GM19238 (cell line): ENCODE measurements around the gene SOX30.

Source experiments
- DNase-seq: peaks from one replicate; pipeline ENCODE4 v3.0.0; 2011; ENCODE audit warnings: low spot score; ENCODE audit not compliant: insufficient read length

Gene SOX30

DNA sequence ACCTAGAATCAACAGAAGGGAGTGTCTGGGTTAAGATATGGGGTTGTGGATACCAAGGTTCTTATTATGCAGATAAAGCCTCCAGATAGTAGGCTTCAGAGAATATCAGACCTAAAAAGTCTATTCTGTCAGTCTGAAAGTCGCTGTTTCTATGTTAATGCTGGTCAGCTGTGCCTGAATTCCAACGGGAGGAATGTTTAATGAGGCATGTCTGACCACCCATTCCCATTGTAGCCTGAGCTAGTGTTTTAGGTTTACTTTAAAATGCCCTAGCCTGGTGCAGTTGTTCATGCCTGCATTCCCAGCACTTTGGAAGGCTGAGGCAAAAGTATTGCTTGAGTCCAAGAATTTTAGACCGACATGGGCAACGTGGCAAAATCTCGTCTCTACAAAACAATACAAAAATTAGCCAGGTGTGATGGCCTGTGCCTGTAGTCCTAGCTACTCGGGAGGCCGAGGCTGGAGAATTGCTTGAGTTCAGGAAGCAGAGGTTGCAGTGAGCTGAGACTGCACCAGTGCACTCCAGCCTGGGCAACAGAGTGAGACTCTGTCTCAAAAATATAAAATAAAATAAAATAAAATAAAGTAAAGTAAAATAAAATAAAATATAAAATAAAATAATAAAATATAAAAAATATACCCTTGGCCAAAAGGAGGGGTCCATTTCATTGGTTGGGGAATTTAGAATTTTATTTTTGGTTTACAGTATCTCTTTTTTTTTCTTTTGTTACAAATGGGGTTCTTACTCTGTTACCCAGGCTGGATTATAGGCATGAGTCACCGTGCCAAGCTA is 7.8 kb upstream of the SOX30 start:
- DNase-seq = no peak

- no peak for DNase-seq
These were observed 6.7 kb upstream of the SOX30 start for GRCh38 chr5:157658893-157659292.

DNA sequence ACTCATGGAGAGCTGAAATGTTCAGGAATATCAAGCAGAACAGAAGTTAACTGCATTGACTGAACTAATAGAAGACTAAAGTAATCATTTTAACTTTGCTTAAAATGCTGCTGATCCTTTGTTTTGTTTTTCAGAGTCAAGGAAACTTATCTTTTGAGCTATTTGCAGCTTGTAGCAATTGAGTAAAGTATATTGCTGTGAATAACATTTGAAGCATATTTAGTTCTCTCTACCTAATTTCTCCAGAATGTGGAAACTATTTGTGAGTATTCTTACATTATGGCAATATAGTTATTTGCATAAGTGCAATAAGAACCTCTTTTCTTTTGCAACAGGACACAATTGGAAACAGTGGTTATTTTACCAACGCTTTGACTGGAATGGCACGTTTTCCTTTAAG is 5.3 kb upstream of the SOX30 start:
- DNase-seq = no peak

DNA sequence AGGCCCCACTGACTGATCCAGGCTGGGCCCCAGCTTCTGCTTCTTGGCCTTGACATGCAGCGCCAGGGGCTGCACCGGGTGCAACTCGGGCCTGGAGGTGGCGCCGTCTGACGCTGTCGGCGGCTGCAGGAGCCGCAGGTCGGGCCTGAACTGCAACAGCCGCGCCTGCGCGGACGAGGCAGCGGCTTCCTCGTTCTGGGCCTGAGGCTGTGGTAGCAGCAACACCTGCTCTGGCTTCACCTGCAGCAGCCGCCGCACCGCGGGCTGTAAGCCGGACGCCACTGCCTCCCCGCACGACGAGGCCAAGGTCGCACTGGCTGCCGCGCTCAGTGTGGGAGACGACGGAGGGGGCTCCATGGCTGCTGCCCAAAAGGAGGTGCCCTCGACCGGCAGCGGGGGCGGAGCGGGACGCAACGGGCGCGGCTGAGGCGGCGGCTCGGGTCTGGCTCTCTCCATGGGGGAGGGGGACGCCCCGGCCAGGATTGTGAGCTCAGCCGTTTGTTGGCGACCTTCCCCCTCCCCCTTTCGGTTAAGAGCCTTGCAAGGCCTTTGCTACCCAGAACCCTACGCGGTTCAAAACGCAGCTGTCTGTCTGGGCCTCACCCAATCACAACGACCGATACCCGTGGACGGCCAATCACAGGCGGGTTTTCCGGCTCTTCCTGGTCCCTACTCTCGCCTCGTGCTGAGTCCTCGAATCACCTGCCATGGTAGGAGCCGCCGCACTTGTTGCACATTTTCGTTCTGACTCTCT is 438 bp downstream of the SOX30 start:
- DNase-seq = no peak

GRCh38 chr5:157650991-157651611 is 1.1 kb downstream of the SOX30 start:
- no peak for DNase-seq

- no peak for DNase-seq
These were observed 3.1 kb downstream of the SOX30 start for GRCh38 chr5:157649101-157649500.

DNA sequence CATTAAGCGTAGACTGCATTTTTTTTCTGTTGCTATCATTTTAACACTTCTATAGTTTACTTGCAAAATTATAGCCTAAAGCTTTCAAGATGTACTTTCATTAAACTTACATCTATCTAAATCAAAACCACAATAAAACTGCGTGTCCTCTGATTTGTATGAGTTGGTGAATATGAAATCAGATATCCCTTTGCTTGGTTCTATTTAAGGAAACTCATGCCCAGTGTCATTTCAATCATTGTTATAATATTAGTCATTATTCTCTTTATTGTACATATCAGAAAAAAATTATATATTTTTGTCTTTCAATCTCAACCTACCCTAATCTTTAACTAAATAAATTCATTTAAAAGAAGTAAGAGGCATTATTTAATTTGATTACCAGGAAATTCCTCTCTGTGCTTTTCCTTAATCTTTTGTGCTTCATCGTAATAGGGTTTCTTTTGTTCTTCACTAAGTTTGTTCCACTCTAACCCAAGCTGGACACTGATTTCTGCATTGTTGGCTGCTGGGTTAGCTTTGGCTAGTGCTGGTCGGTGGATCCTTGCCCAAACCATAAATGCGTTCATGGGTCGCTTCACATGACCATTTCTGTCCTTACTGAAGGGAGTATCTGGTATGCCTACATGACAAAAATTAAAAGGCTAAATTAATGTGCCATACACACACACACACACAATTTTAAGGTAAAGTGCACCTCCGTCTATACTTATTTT is 3.8 kb downstream of the SOX30 start:
- DNase-seq = no peak

GRCh38 chr5:157640406-157641066 is 11.7 kb downstream of the SOX30 start:
- DNase-seq = no peak

DNA sequence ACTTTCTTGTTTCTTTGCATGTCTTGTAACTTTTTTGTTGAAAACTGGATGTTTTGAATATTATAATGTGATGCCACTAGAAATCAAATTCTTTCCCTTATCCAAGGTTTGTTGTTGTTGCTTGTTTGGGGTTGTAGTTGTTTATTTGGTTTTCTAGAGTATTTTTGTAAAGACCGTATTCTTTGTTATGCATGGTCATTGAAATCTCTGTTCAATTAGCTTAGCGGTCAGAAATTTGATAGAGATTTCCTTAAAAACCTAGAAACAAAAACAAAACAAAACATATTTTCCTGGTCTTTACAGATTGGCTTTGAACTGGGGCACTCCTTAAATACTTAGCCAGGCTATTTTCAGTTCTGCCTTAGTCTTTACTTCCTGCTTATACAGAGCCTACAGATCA is 21.9 kb downstream of the SOX30 start:
- no peak for DNase-seq

DNA sequence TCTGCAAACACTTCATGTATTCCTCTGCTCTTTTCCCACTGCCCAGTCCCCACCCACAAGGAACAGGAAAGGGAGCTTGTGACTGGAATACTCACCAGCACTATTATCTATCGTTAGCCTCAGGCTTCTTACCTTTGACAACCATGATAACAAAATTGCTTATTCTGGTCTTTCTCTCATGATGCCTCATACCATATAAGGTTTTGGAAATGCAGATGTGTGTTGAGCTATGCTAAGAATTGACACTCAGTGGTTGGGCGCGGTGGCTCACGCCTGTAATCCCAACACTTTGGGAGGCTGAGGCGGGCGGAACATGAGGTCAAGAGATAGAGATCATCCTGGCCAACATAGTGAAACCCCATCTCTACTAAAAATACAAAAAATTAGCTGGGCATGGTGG is 25.4 kb downstream of the SOX30 start:
- DNase-seq = no peak

GRCh38 chr5:157624144-157624543 is 28.1 kb downstream of the SOX30 start:
- no peak for DNase-seq

GRCh38 chr5:157620776-157621175 is 31.5 kb downstream of the SOX30 start:
- DNase-seq = no peak

- no peak for DNase-seq
These were observed 34.0 kb downstream of the SOX30 start for GRCh38 chr5:157618191-157618765.

DNA sequence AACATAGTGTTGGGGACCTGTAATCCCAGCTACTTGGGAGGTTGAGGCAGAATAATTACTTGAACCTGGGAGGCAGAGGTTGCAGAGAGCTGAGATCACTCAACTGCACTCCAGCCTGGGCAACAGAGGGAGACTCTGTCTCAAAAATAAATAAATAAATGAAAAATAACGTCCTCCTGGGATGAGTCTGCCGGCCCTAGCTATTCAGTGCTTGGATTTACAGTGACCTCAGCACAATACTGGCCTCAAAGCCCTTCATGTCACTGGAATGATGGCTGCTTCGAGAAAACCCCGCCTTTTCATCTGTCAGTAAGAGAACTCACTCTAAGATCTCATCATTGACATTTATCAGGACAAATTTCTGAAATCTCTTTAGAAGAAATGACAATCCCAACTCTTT is 35.5 kb downstream of the SOX30 start:
- DNase-seq = no peak

DNA sequence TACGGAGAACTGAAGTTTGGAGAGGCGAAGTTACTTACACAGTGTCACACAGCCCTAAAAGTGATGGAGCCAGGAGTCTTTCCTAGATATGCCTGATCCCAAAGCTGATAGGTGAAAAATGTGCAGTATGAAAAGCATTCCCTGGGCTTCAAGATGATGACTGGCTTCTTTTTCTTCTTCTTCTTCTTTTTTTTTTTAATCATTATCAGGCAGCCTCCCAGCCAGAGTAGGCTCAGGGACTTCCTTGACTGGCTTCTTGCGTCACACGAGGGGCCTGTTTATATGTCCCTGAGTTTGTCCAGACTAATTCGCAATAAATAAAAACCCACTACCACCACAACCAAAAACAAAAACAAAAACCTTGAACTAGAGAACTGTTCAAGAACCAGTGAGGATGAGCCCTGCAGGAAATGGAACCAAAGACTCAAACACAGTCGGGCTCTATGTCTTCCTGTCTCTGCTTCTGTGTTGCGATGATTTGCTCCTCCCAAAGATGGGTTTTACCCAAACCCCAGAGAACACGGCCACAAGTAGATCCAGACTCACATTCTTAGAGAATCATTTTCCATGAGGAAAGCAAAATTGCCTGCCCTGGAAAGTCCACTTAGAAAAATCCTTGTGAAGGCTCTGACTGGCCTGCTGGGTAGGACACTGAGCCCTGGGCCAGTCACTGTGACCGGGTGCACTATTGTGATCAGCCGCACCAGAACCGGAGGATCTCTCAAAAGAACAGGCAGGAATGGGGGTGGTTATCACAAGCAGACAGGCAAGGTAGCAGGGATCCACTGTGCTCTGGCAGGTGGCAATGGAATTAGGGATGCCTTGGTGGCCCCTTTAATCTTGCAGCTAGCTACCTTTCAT is 38.6 kb downstream of the SOX30 start:
- DNase-seq = no peak

- DNase-seq = no peak
These were observed 39.7 kb downstream of the SOX30 start for GRCh38 chr5:157612581-157612980.

- no peak for DNase-seq
These were observed 40.4 kb downstream of the SOX30 start for GRCh38 chr5:157611571-157612476.

- DNase-seq = no peak
These were observed 41.2 kb downstream of the SOX30 start for GRCh38 chr5:157610990-157611389.
